ENCODE results near the gene INSIG1.

Gene INSIG1

GRCh38 chr7:155284496-155285274 is 13.0 kb upstream of the INSIG1 start:
- DNase-seq (ENCODE audit: low read depth in 2 of 2): no peak

GRCh38 chr7:155285423-155285822 is 12.3 kb upstream of the INSIG1 start:
- DNase-seq (ENCODE audit: low read depth in 2 of 2): no peak

- no peak for DNase-seq (ENCODE audit: low read depth in 2 of 2)
These were observed 11.8 kb upstream of the INSIG1 start for GRCh38 chr7:155285833-155286232.

GRCh38 chr7:155286686-155287085 is 11.0 kb upstream of the INSIG1 start:
- DNase-seq (ENCODE audit: low read depth in 2 of 2): no peak

- DNase-seq (ENCODE audit: low read depth in 2 of 2): no peak
These were observed 10.3 kb upstream of the INSIG1 start for GRCh38 chr7:155287284-155287935.

GRCh38 chr7:155288055-155288454 is 9.6 kb upstream of the INSIG1 start:
- DNase-seq (ENCODE audit: low read depth in 2 of 2): no peak

- no peak for DNase-seq (ENCODE audit: low read depth in 2 of 2)
These were observed 8.6 kb upstream of the INSIG1 start for GRCh38 chr7:155289107-155289506.

GRCh38 chr7:155289949-155290501 is 7.7 kb upstream of the INSIG1 start:
- DNase-seq (ENCODE audit: low read depth in 2 of 2): no peak

- peak in 1 of 2 donors; percentile 10 for DNase-seq (ENCODE audit: low read depth in 2 of 2)
These were observed 6.6 kb upstream of the INSIG1 start for GRCh38 chr7:155291045-155291530.

- DNase-seq (ENCODE audit: low read depth in 2 of 2): no peak
These were observed 5.9 kb upstream of the INSIG1 start for GRCh38 chr7:155291729-155292128.

GRCh38 chr7:155292680-155293226 is 4.9 kb upstream of the INSIG1 start:
- no peak for DNase-seq (ENCODE audit: low read depth in 2 of 2)

- DNase-seq (ENCODE audit: low read depth in 2 of 2): no peak
These were observed 3.8 kb upstream of the INSIG1 start for GRCh38 chr7:155293721-155294510.

GRCh38 chr7:155294511-155294778 is 3.2 kb upstream of the INSIG1 start:
- no peak for DNase-seq (ENCODE audit: low read depth in 2 of 2)

- no peak for DNase-seq (ENCODE audit: low read depth in 2 of 2)
These were observed 2.2 kb upstream of the INSIG1 start for GRCh38 chr7:155295511-155295910.

GRCh38 chr7:155296006-155296787 is 1.5 kb upstream of the INSIG1 start:
- DNase-seq (ENCODE audit: low read depth in 2 of 2): no peak

GRCh38 chr7:155296788-155297516 is 726 bp upstream of the INSIG1 start:
- DNase-seq (ENCODE audit: low read depth in 2 of 2): peak; percentile 70 to 75

GRCh38 chr7:155298288-155298833 is 683 bp downstream of the INSIG1 start:
- DNase-seq (ENCODE audit: low read depth in 2 of 2): no peak

GRCh38 chr7:155298834-155299534 is 1.3 kb downstream of the INSIG1 start:
- peak; percentile 89 to 94 for DNase-seq (ENCODE audit: low read depth in 2 of 2)

GRCh38 chr7:155299535-155300202 is 2.0 kb downstream of the INSIG1 start:
- DNase-seq (ENCODE audit: low read depth in 2 of 2): no peak
